Measurements from ENCODE around the gene MINDY2.

Gene MINDY2

GRCh38 chr15:58908550-58909309 is 137.6 kb downstream of the MINDY2 start:
- TF ChIP-seq POLR2AphosphoS5 (IDR thresholded peaks at IDR 0.05; ENCODE audit: low read depth, low read length) (no peak), TAF1 (IDR thresholded peaks at IDR 0.05; ENCODE audit: borderline replicate concordance, insufficient read depth, low read length) (no peak), REST (IDR thresholded peaks at IDR 0.05; ENCODE audit: insufficient read depth in 1 of 2, low read depth in 2 of 2, low read length in 2 of 2) (no peak), FOXP2 (optimal IDR thresholded peaks at IDR 0.05; ENCODE audit: borderline replicate concordance, extremely low read depth, extremely low read length, insufficient read depth) (no peak)

DNA sequence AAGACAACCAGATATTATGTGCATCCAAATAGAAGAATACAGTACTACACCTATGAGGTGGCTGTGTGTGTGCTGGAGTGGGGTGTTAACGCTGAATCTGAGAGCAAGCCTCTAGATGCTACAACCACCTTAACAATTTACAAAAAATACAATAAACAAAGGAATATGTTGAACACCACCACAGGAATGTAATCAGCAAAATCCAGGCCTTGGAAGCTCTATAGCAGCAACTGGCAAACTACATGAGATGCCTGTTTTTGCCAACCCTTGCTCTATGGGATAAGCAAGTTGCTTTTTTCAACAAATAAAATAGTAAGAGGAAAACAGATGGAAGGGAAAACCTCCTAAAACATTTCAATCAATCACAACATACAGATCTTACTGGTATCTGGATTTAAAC is 138.5 kb downstream of the MINDY2 start:
- no peak for TF ChIP-seq REST (IDR thresholded peaks at IDR 0.05; ENCODE audit: insufficient read depth in 1 of 2, low read depth in 2 of 2, low read length in 2 of 2)
- no peak for TF ChIP-seq POLR2AphosphoS5 (IDR thresholded peaks at IDR 0.05; ENCODE audit: low read depth, low read length)
- TF ChIP-seq TAF1 (IDR thresholded peaks at IDR 0.05; ENCODE audit: borderline replicate concordance, insufficient read depth, low read length) = no peak
- no peak for TF ChIP-seq FOXP2 (optimal IDR thresholded peaks at IDR 0.05; ENCODE audit: borderline replicate concordance, extremely low read depth, extremely low read length, insufficient read depth)
- TF ChIP-seq SIN3A (IDR thresholded peaks at IDR 0.05; ENCODE audit: borderline replicate concordance, insufficient read depth, low read length) = no peak

- no peak for TF ChIP-seq POLR2AphosphoS5 (IDR thresholded peaks at IDR 0.05; ENCODE audit: low read depth, low read length)
- TF ChIP-seq FOXP2 (optimal IDR thresholded peaks at IDR 0.05; ENCODE audit: borderline replicate concordance, extremely low read depth, extremely low read length, insufficient read depth) = no peak
- no peak for TF ChIP-seq SIN3A (IDR thresholded peaks at IDR 0.05; ENCODE audit: borderline replicate concordance, insufficient read depth, low read length)
- no peak for TF ChIP-seq REST (IDR thresholded peaks at IDR 0.05; ENCODE audit: insufficient read depth in 1 of 2, low read depth in 2 of 2, low read length in 2 of 2)
- TF ChIP-seq TAF1 (IDR thresholded peaks at IDR 0.05; ENCODE audit: borderline replicate concordance, insufficient read depth, low read length) = no peak
These were observed 139.4 kb downstream of the MINDY2 start for GRCh38 chr15:58910456-58910855.

All from PFSK-1 (cell line).